NCI-H1694 (cell line): Measurements from ENCODE around the gene ZNF319.
"Not testable (repeated sequence)": the region's sequence is repeated elsewhere in the genome, so short reads cannot be mapped to it uniquely, and the experiment has no call there.

Source experiments
- DNase-seq: peaks from one replicate; lab custom pipeline; 2025; lab: John Stamatoyannopoulos, UW

Gene ZNF319

GRCh38 chr16:58021661-58022551 lies 21.4 kb upstream of the ZNF319 start:
- DNase-seq = no peak

GRCh38 chr16:58020628-58021521 lies 20.4 kb upstream of the ZNF319 start:
- DNase-seq = peak; percentile 18

- DNase-seq = no peak
Measured at GRCh38 chr16:58019866-58020538, 19.5 kb upstream of the ZNF319 start.

- peak; percentile 22 for DNase-seq
Measured at GRCh38 chr16:58018803-58019202, 18.3 kb upstream of the ZNF319 start.

- no peak for DNase-seq
Measured at GRCh38 chr16:58016840-58017446, 16.5 kb upstream of the ZNF319 start.

- DNase-seq = no peak
Measured at GRCh38 chr16:58013201-58013956, 12.9 kb upstream of the ZNF319 start.

DNA sequence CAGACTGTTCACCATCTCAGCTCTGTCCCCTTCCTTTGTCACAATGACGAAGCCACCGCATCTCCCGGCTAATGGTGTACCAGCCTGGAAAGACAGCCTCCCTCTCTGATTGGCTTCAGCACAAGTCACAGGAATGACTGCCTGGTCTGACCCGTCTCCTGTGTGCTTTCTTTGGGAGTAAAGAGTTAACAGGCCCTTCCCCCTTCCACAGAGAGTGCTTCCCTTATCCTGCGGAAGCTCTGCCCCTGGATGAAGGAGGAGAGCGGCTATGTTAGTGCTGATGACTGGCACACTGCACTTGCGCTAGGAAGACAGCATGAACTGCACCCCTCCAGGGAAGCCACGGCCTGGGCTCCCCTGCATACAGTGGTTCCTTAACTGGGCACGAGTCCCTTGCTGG lies 12.0 kb upstream of the ZNF319 start:
- no peak for DNase-seq

DNA sequence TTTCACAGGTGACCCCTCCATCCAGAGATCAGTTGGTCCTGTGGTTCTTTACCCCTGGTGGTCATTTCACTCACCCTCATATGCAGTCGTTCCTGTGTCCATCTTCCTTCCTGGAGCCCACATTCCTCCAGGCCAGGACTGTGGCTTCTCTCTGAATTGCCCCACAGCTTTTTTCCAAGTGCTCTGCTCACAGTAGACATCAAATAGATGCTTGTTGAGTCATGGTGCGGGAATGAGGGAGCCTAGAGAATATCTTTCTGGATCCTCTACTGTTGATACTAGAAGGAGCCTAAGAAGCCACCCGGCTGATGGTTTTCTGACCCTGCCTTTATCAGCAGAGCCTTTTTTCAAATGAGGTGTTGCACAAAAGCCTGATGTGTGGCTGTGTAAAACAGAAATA lies 11.2 kb upstream of the ZNF319 start:
- DNase-seq = no peak

DNA sequence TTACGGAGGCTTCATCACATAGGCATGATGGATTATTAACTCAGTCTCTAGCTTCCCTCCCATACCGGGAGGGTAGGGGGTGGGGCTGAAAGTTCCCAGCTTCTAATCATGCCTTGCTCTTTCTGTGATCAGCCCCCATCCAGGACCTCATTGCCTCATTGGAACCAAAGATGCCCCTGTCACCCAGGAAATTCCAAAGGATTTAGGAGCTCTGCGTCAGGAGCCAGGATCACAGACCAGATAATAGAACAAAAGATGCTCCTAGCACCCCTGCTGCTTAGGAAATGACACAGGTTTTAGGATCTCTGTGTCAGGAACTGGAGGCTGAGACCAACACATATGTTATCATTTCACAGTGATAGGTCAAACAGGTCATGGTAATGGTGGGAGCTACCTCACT lies 10.4 kb upstream of the ZNF319 start:
- DNase-seq = no peak

DNA sequence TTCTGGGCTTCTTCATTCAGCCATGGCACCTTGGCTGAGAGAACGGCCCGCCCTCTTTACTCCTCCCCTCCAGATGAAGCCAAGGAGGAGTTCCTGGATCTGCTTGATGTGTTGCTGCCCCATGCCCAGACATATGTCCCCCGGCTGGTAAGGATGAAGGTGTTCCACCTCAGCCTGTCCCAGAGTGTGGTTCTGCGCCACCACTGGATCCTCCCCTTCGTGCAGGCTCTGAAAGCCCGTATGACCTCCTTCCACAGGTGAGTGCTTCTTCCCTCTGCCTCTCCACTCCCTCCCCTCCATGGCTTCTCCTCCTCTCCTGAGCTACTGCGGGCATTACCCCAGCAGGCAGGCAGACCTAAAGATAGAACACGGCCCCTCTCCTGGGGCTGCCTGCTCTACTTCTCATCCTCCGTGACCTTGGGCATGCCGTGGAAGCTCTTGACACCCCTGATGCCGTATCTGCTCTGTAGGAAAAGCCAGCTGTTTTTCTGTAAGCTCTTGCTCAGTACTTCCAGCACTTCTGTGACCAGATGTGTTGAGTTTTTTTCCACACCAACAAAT lies 9.5 kb upstream of the ZNF319 start:
- no peak for DNase-seq

GRCh38 chr16:58004736-58005135 lies 4.3 kb upstream of the ZNF319 start:
- DNase-seq = not testable (repeated sequence)

GRCh38 chr16:58002936-58003335 lies 2.5 kb upstream of the ZNF319 start:
- no peak for DNase-seq

- no peak for DNase-seq
Measured at GRCh38 chr16:58002416-58002800, 1.9 kb upstream of the ZNF319 start.

GRCh38 chr16:58001781-58002415 lies 1.4 kb upstream of the ZNF319 start:
- no peak for DNase-seq

DNA sequence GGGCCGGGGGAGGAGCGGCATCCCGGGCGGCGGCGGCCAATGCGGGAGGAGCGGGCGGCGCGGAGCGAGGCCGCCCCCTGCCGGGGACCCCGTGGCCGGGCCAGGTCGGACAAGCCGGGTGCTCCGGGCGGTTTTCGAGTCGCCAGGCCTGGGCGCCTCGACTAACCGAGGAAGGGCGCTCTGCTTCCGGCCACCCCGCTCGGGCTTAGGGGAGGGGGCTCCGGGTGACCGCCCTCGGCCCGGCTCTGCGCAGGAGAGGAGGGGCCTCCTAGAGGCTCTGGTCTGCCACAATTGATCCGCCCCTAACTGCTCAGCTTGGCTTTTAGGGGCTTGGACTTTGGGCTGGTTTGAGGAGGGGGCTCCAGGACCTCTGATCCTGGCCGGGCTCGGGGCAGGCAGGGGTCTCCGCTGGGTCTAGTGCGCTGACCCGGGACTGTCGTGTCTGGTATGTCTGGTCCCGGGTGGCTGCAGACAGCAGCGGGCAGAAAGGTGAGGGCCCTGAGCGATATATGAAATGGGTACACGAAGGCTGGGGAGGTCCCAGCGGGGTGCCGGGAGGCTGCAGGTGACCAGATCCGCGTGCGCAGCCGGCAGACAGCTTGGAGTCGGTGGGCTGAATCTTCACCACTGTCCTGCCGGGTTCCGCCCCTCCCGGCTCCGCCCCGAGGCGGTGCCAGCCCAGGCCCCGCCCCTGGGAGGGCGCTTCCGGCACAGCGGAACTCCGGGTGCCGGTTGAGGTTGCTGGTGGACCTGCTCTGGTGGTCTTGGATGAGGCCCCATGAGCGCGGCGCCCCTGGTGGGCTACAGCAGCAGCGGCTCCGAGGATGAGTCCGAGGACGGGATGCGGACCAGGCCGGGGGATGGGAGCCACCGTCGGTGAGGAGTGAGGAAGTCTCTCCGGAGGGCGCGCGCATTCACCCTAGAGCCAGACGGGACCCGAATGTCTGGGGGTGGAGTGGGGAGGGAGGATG lies 519 bp upstream of the ZNF319 start, which contains the start of gene USB1:
Gene USB1 (plus strand): TSS at position 702 of the 971 bp plus-strand sequence. CDS start 77 bp downstream, at position 779.
- peak; percentile 35 for DNase-seq

DNA sequence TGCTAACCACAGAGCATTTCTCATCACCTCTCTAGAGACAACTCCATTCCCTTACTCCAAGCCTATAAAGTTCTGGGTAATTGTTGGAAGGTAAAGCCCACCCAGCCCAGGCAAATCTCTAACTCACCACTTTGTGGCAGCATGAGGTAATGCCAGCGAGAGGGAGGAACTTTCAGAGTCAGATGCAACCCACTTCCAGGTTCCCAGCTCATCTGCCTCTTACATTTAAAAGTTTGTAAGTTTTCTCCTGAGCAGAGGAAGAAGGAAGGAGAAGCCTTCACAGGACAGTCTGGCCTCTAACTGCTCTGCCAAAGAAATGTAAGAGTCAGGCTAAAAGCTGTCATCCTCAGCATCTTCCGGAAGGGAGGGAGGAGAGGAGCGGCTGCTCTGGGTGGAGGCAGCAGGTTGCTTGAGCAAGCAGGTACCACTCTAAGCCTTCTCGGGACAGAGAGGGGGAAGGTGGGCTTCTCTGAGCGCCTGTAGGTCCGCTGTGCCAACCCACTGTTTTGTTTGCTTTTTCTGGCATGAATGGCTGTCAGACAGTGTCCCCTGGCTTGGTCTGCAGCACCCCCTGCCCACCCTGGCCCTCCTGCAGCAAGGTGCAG lies 1.0 kb downstream of the ZNF319 start:
- no peak for DNase-seq

- DNase-seq = no peak
Measured at GRCh38 chr16:57998992-57999365, 1.5 kb downstream of the ZNF319 start.

DNA sequence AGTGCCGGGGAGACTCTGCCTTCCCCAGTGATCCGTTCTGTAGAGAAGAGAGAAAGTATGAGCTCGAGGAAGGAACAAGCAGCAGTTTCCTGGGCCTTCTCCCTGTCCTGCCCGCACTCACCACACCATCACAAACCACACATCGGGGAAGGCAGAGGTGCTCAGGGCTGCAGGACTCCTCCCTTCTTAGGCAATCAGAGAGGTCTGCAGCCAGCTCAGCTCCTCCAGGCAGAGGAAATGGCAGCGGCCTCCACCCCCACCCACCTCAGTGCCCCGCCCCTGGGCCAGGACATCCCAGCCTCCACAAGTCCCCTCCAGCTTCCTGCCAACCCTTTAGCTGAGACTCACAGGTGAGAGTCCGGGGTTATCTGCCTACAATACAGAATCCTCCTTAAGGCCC lies 2.0 kb downstream of the ZNF319 start:
- no peak for DNase-seq
